ENCODE results near the gene WDFY3. TPM values are rescaled to one million over a fixed set of nuclear protein-coding genes. Genes with fewer than 3 reads are reported as not detected.
"Not testable (repeated sequence)": the region's sequence is repeated elsewhere in the genome, so short reads cannot be mapped to it uniquely, and the experiment has no call there.

Gene WDFY3
- total RNA-seq, 1 experiment from 2014 or later, result 42.7 TPM

DNA sequence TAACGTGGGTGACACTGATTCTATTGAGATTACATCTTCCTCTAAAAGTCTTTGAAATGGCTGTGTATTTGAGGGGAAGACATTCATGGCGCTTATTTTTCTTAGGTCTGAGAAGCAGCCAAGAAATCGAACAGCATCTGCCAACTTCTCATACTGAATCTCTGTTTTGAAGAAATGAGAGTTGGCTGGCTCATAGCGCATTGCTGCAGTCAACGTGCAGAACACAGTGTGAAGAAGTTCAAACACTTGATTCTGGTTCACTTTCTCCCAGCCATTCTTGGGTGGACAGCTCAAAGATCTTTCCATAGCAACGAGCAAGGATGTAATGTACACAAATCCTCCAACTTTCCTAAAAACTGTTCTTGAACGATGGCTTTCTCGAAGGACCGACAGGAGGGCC is 156.5 kb downstream of the WDFY3 start:
- no peaks in the 10 kb centered on the region for H3K36me3 ChIP-seq (ENCODE audit: control insufficient read depth, insufficient read depth, low read length)

DNA sequence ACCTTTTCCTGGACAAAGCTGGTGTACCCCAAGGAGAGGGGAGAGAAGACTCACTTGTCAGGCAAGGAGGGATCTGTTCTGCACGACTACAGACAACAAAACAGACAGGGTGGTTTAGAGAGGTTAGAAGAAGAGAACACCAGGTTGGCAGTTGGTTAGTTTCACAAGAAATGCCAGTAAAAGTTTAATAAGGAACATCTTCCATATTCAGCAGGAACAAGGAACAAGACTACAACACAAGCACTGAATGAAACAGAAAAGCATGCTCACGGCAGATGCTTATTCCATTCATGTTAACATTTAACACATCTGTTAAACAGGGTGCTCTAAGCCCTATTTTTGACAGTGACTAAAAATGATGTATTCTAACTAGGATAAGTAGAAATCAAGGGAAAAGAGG is 158.2 kb downstream of the WDFY3 start:
- Mint-ChIP-seq H3K27ac (ENCODE audit: unreplicated experiment) (no peak overlapping the region), H3K27me3 (ENCODE audit: insufficient read depth, unreplicated experiment) (no peaks in the 10 kb centered on the region), H3K36me3 (ENCODE audit: insufficient read depth, unreplicated experiment) (peaks cover 15% of the 10 kb centered on the region), H3K9me3 (ENCODE audit: unreplicated experiment) (no peaks in the 10 kb centered on the region), H3K4me3 (ENCODE audit: unreplicated experiment) (no peak overlapping the region), H3K4me1 (ENCODE audit: low read depth, unreplicated experiment) (no peaks in the 10 kb centered on the region)
- TF ChIP-seq, protein P1, sequence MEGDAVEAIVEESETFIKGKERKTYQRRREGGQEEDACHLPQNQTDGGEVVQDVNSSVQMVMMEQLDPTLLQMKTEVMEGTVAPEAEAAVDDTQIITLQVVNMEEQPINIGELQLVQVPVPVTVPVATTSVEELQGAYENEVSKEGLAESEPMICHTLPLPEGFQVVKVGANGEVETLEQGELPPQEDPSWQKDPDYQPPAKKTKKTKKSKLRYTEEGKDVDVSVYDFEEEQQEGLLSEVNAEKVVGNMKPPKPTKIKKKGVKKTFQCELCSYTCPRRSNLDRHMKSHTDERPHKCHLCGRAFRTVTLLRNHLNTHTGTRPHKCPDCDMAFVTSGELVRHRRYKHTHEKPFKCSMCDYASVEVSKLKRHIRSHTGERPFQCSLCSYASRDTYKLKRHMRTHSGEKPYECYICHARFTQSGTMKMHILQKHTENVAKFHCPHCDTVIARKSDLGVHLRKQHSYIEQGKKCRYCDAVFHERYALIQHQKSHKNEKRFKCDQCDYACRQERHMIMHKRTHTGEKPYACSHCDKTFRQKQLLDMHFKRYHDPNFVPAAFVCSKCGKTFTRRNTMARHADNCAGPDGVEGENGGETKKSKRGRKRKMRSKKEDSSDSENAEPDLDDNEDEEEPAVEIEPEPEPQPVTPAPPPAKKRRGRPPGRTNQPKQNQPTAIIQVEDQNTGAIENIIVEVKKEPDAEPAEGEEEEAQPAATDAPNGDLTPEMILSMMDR (IDR thresholded peaks at IDR 0.05; ENCODE audit: insufficient read depth in 1 of 2, low read depth in 1 of 2, low read length in 1 of 2, severe bottlenecking in 1 of 2, unreplicated experiment in 1 of 2), result no peak
- H3K4me1 ChIP-seq, result no peaks in the 10 kb centered on the region
- no peaks in the 10 kb centered on the region for H3K9me3 ChIP-seq
- DNase-seq, result no peak
- H3K4me3 ChIP-seq (ENCODE audit: low read depth, low read length), result no peak overlapping the region
- POLR2A ChIA-PET, result no interaction called here
- H3K27me3 ChIP-seq (replicated peaks; ENCODE audit: control insufficient read depth, insufficient read depth, low read length), result no peaks in the 10 kb centered on the region
- intact Hi-C loops (cut with micrococcal nuclease; ENCODE audit: unreplicated experiment), result no loop called here
- no TSS peak for BruUV-seq (replicated peaks)
- no peaks in the 10 kb centered on the region for H3K36me3 ChIP-seq (ENCODE audit: control insufficient read depth, insufficient read depth, low read length)
- CTCF ChIA-PET, result no interaction called here

More for the DNA sequence above, 156.5 kb downstream of the WDFY3 start:
- TF ChIP-seq, protein P1 (IDR thresholded peaks at IDR 0.05; ENCODE audit: insufficient read depth in 1 of 2, low read depth in 1 of 2, low read length in 1 of 2, severe bottlenecking in 1 of 2, unreplicated experiment in 1 of 2), result no peak
- Mint-ChIP-seq H3K27me3 (ENCODE audit: insufficient read depth, unreplicated experiment) (no peaks in the 10 kb centered on the region), H3K4me3 (ENCODE audit: unreplicated experiment) (no peak overlapping the region), H3K9me3 (ENCODE audit: unreplicated experiment) (no peaks in the 10 kb centered on the region), H3K36me3 (ENCODE audit: insufficient read depth, unreplicated experiment) (peaks cover 7% of the 10 kb centered on the region), H3K27ac (ENCODE audit: unreplicated experiment) (no peak overlapping the region), H3K4me1 (ENCODE audit: low read depth, unreplicated experiment) (peaks cover 11% of the 10 kb centered on the region)
- no peak for DNase-seq
- POLR2A ChIA-PET, result interaction anchor here (0.7 kb wide), 1 partner anchor 157 kb away, joined by 5 read pairs; no protein-coding TSS in a partner anchor
- H3K4me1 ChIP-seq, result peaks cover 7% of the 10 kb centered on the region; the same call in 1 of the 2 replicates
- no peaks in the 10 kb centered on the region for H3K9me3 ChIP-seq
- no peak overlapping the region for H3K4me3 ChIP-seq (ENCODE audit: low read depth, low read length)
- H3K27me3 ChIP-seq (replicated peaks; ENCODE audit: control insufficient read depth, insufficient read depth, low read length), result no peaks in the 10 kb centered on the region
- BruUV-seq (replicated peaks), result no TSS peak
- CTCF ChIA-PET, result no interaction called here
- intact Hi-C loops (cut with micrococcal nuclease; ENCODE audit: unreplicated experiment), result no loop called here

DNA sequence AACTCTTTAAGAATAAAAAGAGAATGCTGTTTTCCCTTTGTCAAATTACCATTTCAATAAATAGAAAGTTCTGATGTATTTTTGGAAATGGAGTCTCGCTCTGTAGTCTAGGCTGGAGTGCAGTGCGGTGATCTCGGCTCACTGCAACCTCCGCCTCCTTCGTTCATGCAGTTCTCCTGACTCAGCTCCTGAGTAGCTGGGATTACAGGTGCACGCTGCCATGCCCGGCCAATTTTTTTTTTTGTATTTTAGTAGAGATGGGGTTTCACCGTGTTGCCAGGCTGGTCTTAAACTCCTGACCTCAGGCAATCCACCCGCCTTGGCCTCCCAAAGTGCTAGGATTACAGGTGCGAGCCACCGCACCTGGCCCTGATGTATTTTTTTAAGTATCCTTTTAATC is 159.9 kb downstream of the WDFY3 start:
- CTCF ChIA-PET; H3K9me3 Mint-ChIP-seq (ENCODE audit: unreplicated experiment); H3K27me3 ChIP-seq (replicated peaks; ENCODE audit: control insufficient read depth, insufficient read depth, low read length); H3K4me3 Mint-ChIP-seq (ENCODE audit: unreplicated experiment); H3K4me1 ChIP-seq; H3K27me3 Mint-ChIP-seq (ENCODE audit: insufficient read depth, unreplicated experiment); H3K27ac Mint-ChIP-seq (ENCODE audit: unreplicated experiment); H3K4me3 ChIP-seq (ENCODE audit: low read depth, low read length); POLR2A ChIA-PET; H3K9me3 ChIP-seq; H3K4me1 Mint-ChIP-seq (ENCODE audit: low read depth, unreplicated experiment); BruUV-seq (replicated peaks); H3K36me3 ChIP-seq (ENCODE audit: control insufficient read depth, insufficient read depth, low read length); intact Hi-C loops (cut with micrococcal nuclease; ENCODE audit: unreplicated experiment); DNase-seq: not testable (repeated sequence)
- peaks cover 28% of the 10 kb centered on the region for H3K36me3 Mint-ChIP-seq (ENCODE audit: insufficient read depth, unreplicated experiment)

DNA sequence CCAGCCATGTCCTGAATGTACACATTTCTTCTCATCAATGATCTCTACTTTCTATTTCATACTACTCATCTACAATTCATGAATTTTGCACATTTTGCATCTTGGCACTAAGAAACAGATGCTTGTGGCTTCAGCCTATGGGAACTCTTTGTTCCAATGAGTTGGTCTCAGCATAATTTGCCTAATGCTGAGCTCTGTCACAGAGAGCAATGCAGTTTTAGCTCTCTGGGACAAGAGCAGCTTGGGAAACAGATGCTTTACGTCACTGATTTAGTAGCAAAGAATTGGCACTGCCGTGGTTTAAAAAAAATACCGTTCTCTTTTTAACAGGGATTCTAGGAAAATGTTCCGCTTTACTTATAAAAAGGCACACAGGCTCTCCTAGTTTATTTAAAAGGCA is 162.4 kb downstream of the WDFY3 start:
- TF ChIP-seq, protein P1 (IDR thresholded peaks at IDR 0.05; ENCODE audit: insufficient read depth in 1 of 2, low read depth in 1 of 2, low read length in 1 of 2, severe bottlenecking in 1 of 2, unreplicated experiment in 1 of 2), result no peak
- no peaks in the 10 kb centered on the region for H3K36me3 ChIP-seq (ENCODE audit: control insufficient read depth, insufficient read depth, low read length)
- H3K4me1 ChIP-seq, result no peaks in the 10 kb centered on the region
- Mint-ChIP-seq H3K9me3 (ENCODE audit: unreplicated experiment) (no peaks in the 10 kb centered on the region), H3K4me3 (ENCODE audit: unreplicated experiment) (no peak overlapping the region), H3K4me1 (ENCODE audit: low read depth, unreplicated experiment) (no peaks in the 10 kb centered on the region), H3K27me3 (ENCODE audit: insufficient read depth, unreplicated experiment) (no peaks in the 10 kb centered on the region), H3K27ac (ENCODE audit: unreplicated experiment) (no peak overlapping the region), H3K36me3 (ENCODE audit: insufficient read depth, unreplicated experiment) (peaks cover 35% of the 10 kb centered on the region)
- CTCF ChIA-PET, result no interaction called here
- no TSS peak for BruUV-seq (replicated peaks)
- no peak for DNase-seq
- no peak overlapping the region for H3K4me3 ChIP-seq (ENCODE audit: low read depth, low read length)
- no peaks in the 10 kb centered on the region for H3K27me3 ChIP-seq (replicated peaks; ENCODE audit: control insufficient read depth, insufficient read depth, low read length)
- intact Hi-C loops (cut with micrococcal nuclease; ENCODE audit: unreplicated experiment), result no loop called here
- no peaks in the 10 kb centered on the region for H3K9me3 ChIP-seq
- POLR2A ChIA-PET, result no interaction called here
